GM12874 (cell line): Measurements from ENCODE around the gene CHCHD4.

Experiments used
- TF ChIP-seq, protein P1 (sequence below): IDR thresholded peaks from 2 replicates; pipeline ENCODE4 v1.5.1; 2011; ENCODE audit warnings: low read depth, mild to moderate bottlenecking, control low read depth, low read length, moderate library complexity; ENCODE audit not compliant: insufficient read depth

CHCHD4 gene

DNA sequence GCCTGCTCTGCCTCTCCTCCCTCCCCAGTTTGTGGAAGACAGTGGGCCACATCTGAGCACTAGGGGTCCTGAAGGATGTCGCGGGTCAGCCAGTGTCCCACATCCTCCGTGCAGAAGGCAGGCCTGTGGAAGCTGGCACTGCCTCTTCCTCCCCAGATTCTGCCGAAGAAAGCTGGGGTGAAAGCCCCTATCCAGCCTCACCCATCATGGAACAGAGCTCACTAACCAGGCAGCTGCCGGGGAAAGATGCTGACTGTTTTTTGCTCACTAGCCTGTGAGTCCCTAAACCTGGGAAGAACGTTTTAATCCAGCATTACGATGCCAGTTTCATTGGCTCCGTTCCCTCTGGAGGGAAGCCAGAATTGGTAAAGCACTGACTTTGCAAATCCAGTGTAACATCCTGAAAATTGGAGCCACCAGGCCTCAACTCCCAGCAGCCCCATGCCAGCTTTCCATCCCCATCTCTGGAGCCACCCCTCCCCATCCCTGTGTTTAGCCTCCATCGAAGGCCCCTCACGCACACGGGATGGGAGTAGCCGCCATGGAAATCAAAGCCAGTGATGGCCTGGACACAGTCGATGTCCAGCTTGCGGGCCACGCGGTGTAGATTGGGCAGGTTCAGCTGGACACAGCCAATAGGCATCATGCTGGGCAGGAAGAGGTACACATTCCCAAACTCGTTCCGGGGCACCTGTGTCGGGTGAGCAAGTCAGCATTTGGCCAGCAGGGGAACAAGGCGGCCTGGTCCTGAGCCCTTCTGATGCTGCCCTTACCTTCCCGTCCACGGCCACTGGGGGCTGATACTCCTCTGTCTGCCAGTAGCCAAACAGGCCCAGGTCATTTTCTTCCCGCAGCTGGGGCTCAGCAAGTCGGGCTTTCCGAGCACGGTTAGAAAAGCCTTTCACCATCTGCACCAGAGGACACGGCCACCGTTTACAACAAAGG is 23.6 kb upstream of the CHCHD4 start:
- TF ChIP-seq, protein P1, sequence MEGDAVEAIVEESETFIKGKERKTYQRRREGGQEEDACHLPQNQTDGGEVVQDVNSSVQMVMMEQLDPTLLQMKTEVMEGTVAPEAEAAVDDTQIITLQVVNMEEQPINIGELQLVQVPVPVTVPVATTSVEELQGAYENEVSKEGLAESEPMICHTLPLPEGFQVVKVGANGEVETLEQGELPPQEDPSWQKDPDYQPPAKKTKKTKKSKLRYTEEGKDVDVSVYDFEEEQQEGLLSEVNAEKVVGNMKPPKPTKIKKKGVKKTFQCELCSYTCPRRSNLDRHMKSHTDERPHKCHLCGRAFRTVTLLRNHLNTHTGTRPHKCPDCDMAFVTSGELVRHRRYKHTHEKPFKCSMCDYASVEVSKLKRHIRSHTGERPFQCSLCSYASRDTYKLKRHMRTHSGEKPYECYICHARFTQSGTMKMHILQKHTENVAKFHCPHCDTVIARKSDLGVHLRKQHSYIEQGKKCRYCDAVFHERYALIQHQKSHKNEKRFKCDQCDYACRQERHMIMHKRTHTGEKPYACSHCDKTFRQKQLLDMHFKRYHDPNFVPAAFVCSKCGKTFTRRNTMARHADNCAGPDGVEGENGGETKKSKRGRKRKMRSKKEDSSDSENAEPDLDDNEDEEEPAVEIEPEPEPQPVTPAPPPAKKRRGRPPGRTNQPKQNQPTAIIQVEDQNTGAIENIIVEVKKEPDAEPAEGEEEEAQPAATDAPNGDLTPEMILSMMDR, result no peak

DNA sequence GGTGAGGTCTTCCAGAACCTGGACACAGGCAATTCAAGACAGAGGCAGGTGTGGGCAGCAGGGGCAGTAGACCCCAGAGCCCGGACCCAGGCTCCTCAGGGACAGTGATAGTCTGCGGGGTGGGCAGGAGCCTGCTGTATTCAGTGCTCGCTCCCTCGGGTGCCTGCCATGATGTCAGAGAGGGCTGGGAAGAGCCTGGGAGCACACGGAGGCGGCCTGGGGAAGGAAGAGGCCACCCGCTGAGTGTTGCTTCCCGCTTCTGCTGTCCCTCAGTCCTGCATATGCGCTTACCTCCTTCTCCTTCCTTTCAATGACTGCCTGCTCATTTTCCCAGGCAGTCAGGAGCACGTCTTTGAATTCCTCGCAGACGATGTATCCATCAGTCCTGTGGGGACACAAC is 22.9 kb upstream of the CHCHD4 start:
- TF ChIP-seq, protein P1, result no peak

DNA sequence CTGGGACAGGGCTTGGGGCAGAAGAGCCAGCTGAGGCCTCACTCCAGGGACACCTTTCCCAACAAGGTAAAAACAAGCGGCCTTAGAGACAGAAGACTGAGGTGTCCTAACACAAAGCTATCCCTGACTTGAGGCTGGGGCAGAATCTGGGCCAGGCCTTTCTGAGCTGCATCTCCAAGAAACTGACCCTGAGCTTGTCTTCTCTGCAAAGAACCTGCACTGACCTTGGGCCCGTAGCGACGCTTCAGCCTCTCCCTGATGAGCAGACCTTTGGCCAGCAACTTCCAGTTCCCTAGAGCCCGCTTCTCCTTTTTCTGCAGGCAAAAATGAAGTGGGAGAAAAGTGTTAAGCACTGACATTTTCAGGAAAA is 22.4 kb upstream of the CHCHD4 start:
- TF ChIP-seq, protein P1, result no peak

DNA sequence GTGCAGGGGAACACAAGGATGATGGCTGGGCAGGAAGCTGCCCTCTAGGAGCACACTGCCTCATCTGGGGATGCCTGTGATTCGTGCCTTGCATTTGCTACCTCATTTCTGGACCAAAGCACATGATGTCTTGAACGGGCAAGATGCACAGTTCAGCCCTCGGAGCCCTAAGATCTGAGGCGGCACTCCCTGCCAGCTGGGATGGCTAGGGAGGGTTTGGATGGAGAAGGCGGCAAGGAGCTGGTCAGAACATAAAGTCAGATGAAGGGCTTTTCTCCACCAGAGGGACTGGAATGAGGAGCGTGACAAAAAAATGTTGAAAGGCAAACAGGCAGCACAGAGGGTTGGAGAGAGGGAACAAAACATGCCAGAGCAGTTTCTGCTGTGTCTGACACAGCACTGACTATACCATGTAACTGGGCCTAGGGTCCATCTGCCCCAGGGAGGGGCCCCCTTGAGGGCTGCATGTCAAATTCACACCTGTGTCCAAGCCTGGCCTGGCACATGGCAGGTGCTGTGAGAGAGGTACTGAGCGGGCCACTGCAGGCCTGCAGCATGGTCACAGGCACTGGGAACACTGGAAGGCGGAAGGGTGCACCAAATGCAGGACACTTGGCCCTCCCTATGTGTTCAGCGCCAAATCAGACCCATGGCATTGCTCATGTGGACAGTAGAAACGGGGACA is 21.9 kb upstream of the CHCHD4 start:
- TF ChIP-seq, protein P1, result no peak

DNA sequence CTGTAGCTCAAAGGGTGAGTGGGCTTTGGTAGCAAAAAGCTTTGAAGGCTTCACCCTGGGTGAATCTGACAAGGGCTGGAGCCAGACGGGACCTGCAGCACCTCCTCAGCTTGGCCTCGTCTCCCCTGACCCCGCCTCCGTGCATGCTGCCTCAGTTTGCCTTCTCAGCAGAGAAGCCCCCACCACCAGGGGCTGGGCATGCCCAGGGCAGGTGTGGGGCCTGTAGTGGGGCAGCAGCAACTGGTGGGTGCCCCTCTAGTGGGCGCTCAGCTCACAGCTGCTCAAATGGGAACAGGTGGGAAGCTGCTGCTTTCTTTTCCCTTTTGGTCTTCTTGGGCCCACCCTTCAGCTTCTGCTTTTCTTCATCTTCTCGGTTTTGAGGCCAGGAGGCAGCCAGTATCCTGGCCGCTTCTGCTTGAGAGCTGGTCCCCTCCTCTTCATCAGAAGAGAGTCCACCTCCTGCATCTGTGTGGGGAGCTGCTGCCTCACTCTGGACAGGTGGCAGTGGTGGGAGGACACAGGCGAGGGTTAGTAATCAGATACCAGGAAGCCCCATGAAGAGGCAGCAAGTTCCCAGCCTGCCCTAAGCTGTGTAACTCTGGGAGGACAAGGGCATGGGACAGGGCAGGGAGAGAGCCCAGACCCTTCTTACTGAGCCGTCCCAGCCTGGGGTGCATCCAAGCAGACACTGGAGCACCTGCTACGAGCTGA is 21.2 kb upstream of the CHCHD4 start:
- TF ChIP-seq, protein P1, result no peak

DNA sequence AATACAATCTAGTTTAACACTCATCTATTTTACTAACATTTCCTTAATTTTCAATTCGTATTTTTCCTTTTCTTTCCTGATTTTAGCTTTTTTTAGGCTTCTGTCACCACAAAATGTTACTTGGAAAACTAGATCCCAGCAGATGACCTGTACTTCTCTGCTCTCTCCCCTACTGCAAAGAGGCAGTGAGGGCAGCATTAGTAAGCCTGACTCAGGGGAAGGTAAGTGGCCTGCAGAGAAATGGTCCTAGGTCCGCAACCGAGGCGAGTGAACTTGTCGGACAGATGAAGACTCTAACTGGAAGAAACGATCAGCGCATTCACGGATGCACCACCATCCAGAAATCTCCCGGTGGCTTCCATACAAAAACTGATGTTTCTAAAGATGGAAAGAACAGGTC is 20.6 kb upstream of the CHCHD4 start:
- TF ChIP-seq, protein P1, result no peak
